GM13977 (cell line): ENCODE results near the gene SOHLH2.

Source experiments
- DNase-seq: peaks from one replicate; pipeline ENCODE4 v3.0.0; 2012; ENCODE audit warnings: low spot score
- CTCF ChIP-seq: IDR thresholded peaks from 2 replicates; pipeline ENCODE4 v1.5.1; 2012; ENCODE audit warnings: mild to moderate bottlenecking, control low read depth; ENCODE audit not compliant: insufficient read depth; ENCODE audit errors: extremely low read depth, missing control alignments
- in situ Hi-C: fragments of 300-500 bp; cut with MboI; formaldehyde crosslinking; loops from one replicate; pipeline ENCODE4 v1.12.0; 2022; ENCODE audit warnings: low sequenced_read_pairs, low pct_unique_long_range_greater_than_20kb, mixed read lengths, inconsistent platforms; ENCODE audit not compliant: unreplicated experiment

Gene SOHLH2

GRCh38 chr13:36132376-36132775, 82.0 kb downstream of the SOHLH2 start:
- TF ChIP-seq CTCF = no peak
- in situ Hi-C loops = no loop called here
- DNase-seq = no peak

GRCh38 chr13:36131931-36132297, 82.4 kb downstream of the SOHLH2 start:
- TF ChIP-seq CTCF = no peak
- in situ Hi-C loops = no loop called here

GRCh38 chr13:36131222-36131930, 83.0 kb downstream of the SOHLH2 start, which contains the start of gene DCLK1:
TSS of gene DCLK1 (minus strand) at chr13:36131382.
- in situ Hi-C loops = no loop called here
- DNase-seq = no peak

More at GRCh38 chr13:36131931-36132297, 82.4 kb downstream of the SOHLH2 start:
- no peak for DNase-seq

GRCh38 chr13:36130552-36131221, 83.7 kb downstream of the SOHLH2 start:
- no peak for DNase-seq
- in situ Hi-C loops = no loop called here
- TF ChIP-seq CTCF = no peak

More at GRCh38 chr13:36131222-36131930, 83.0 kb downstream of the SOHLH2 start, which contains the start of gene DCLK1:
- TF ChIP-seq CTCF = no peak

GRCh38 chr13:36130193-36130551, 84.2 kb downstream of the SOHLH2 start:
- no peak for DNase-seq
- in situ Hi-C loops = no loop called here
- TF ChIP-seq CTCF = no peak

- no peak for TF ChIP-seq CTCF
- in situ Hi-C loops = no loop called here
- no peak for DNase-seq
Measured at GRCh38 chr13:36129539-36129938, 84.8 kb downstream of the SOHLH2 start.
